Prostate gland (tissue), 2 donors: ENCODE results near the gene LACTBL1. TPM values are rescaled to one million over a fixed set of nuclear protein-coding genes. Genes with fewer than 3 reads are reported as not detected.

Source experiments
- DNase-seq: peaks from one replicate; pipeline ENCODE4 v3.0.0-alpha.2; 2019; ENCODE audit warnings: low spot score
- H3K27ac ChIP-seq, 2 donors: fragments of 200-600 bp; sonication (generic); 2 replicates each; pipeline ENCODE4 v1.5.1; 2017 to 2019
- H3K27me3 ChIP-seq: fragments of 200-600 bp; sonication (generic); replicated peaks from 2 replicates; pipeline ENCODE4 v1.5.1; 2019; ENCODE audit not compliant: insufficient read depth
- H3K36me3 ChIP-seq, 2 donors: fragments of 200-600 bp; sonication (generic); 1 replicate in 1 of 2; 2 replicates in 1 of 2; pipeline versions ENCODE4 v1.5.1 to v1.8.1; 2017 to 2019
- H3K4me1 ChIP-seq: fragments of 200-600 bp; sonication (generic); replicated peaks from 2 replicates; pipeline ENCODE4 v1.5.1; 2019
- H3K4me3 ChIP-seq, 2 donors: fragments of 200-600 bp; sonication (generic); 2 replicates each; pipeline ENCODE4 v1.5.1; 2017 to 2019
- H3K9me3 ChIP-seq: fragments of 200-600 bp; sonication (generic); 2 replicates; pipeline ENCODE4 v1.5.1; 2017
- POLR2A ChIP-seq: fragments of 450-650 bp; IDR thresholded peaks from one replicate; pipeline ENCODE4 v1.6.1; 2016; ENCODE audit warnings: antibody characterized with exemption, mild to moderate bottlenecking
- POLR2AphosphoS5 ChIP-seq: sonication (generic); formaldehyde crosslinking; IDR thresholded peaks from one replicate; pipeline ENCODE4 v1.6.1; 2017; ENCODE audit warnings: antibody characterized with exemption
- WGBS: methylation state at CpG from one replicate; pipeline ENCODE4 v1.1.5; 2018; 5-methylcytosine and 5-hydroxymethylcytosine counted together
- intact Hi-C: fragments of 100-400 bp; cut with DNase I; formaldehyde crosslinking; loops from one replicate; pipeline ENCODE4 v1.14.2; 2022
- total RNA-seq, 2 donors: library from RNA; depleted of rRNA; stranded (reverse); fragments of >200 nt; gene quantifications; one replicate each; pipeline ENCODE4 v1.1.0, GENCODE V29; 2016
- TF ChIP-seq, protein P1 (sequence below), 4 experiments: fragments of 200-600 bp in 2 of 4; fragments of 450-650 bp in 2 of 4; sonication (generic) in 2 of 4; IDR thresholded peaks; 1 replicate in 3 of 4; 2 replicates in 1 of 4; pipeline ENCODE4 v1.5.1; 2016 to 2019; ENCODE audit warnings: antibody characterized with exemption in 4 of 4, mild to moderate bottlenecking in 2 of 4, moderate library complexity in 2 of 4

Gene LACTBL1
- total RNA-seq, 2 donors from 2014 or later: not detected

DNA sequence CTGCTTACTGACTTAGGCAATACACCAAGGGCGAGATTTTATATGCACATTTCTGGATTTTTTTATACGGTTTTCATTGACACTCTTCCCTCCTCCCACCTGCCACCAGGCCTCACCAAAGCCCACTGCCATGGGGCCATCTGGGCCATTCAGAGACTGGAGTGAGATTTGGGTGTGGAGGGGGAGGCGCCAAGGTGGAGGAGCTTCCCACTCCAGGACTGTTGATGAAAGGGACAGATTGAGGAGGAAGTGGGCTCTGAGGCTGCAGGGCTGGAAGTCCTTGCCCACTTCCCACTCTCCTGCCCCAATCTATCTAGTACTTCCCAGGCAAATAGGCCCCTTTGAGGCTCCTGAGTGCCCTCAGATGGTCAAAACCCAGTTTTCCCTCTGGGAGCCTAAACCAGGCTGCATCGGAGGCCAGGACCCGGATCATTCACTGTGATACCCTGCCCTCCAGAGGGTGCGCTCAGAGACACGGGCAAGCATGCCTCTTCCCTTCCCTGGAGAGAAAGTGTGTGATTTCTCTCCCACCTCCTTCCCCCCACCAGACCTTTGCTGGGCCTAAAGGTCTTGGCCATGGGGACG, 57.9 kb downstream of the LACTBL1 start:
- intact Hi-C loops: no loop called here
- H3K4me3 ChIP-seq: no peak overlapping the region
- DNase-seq: no peak
- no peaks in the 10 kb centered on the region for H3K4me1 ChIP-seq
- H3K27me3 ChIP-seq: no peaks in the 10 kb centered on the region
- H3K9me3 ChIP-seq: no peaks in the 10 kb centered on the region
- H3K36me3 ChIP-seq: no peaks in the 10 kb centered on the region
- no peak for TF ChIP-seq POLR2A
- no peak for TF ChIP-seq POLR2AphosphoS5
- 84% methylated on average over 8 of the region's 8 CpGs for WGBS
- H3K27ac ChIP-seq: no peak overlapping the region

DNA sequence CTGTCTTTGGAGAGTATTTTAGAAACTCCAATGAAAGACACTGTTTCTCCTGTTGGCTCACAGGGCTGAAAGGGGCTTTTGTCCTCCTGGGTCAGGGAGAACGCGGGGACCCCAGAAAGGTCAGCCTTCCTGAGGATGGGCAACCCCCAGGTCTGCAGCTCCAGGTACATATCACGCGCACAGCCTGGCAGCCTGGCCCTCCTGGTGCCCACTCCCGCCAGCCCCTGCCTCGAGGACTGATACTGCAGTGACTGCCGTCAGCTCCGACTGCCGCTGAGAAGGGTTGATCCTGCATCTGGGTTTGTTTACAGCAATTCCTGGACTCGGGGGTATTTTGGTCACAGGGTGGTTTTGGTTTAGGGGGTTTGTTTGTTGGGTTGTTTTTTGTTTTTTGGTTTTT, 58.5 kb downstream of the LACTBL1 start:
- TF ChIP-seq POLR2A: no peak
- TF ChIP-seq, protein P1, sequence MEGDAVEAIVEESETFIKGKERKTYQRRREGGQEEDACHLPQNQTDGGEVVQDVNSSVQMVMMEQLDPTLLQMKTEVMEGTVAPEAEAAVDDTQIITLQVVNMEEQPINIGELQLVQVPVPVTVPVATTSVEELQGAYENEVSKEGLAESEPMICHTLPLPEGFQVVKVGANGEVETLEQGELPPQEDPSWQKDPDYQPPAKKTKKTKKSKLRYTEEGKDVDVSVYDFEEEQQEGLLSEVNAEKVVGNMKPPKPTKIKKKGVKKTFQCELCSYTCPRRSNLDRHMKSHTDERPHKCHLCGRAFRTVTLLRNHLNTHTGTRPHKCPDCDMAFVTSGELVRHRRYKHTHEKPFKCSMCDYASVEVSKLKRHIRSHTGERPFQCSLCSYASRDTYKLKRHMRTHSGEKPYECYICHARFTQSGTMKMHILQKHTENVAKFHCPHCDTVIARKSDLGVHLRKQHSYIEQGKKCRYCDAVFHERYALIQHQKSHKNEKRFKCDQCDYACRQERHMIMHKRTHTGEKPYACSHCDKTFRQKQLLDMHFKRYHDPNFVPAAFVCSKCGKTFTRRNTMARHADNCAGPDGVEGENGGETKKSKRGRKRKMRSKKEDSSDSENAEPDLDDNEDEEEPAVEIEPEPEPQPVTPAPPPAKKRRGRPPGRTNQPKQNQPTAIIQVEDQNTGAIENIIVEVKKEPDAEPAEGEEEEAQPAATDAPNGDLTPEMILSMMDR (IDR thresholded peaks at IDR 0.05): no peak
- no peak for TF ChIP-seq POLR2AphosphoS5
- DNase-seq: no peak
- intact Hi-C loops: no loop called here
- Histone ChIP-seq H3K4me1 (no peaks in the 10 kb centered on the region), H3K9me3 (no peaks in the 10 kb centered on the region), H3K36me3 (no peaks in the 10 kb centered on the region), H3K4me3 (no peak overlapping the region), H3K27me3 (no peaks in the 10 kb centered on the region), H3K27ac (no peak overlapping the region)
- 93% methylated on average over 10 of the region's 10 CpGs for WGBS

DNA sequence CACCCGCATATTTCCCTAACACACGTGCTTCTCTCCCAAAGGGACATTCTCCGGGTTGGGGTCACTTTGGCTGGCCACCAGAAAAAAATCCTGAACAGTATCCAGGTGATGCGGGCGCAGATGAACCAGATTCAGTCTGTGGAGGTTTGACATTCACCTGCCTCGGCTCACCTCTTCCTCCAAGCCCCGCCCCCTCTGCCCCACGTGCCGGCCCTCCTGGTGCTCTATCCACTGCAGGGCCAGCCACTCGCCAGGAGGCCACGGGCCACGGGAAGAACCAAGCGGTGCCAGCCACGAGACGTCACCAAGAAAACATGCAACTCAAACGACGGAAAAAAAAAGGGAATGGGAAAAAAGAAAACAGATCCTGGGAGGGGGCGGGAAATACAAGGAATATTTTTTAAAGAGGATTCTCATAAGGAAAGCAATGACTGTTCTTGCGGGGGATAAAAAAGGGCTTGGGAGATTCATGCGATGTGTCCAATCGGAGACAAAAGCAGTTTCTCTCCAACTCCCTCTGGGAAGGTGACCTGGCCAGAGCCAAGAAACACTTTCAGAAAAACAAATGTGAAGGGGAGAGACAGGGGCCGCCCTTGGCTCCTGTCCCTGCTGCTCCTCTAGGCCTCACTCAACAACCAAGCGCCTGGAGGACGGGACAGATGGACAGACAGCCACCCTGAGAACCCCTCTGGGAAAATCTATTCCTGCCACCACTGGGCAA, 59.1 kb downstream of the LACTBL1 start:
- Histone ChIP-seq H3K4me1 (no peaks in the 10 kb centered on the region), H3K9me3 (no peaks in the 10 kb centered on the region), H3K27ac (no peak overlapping the region), H3K36me3 (no peaks in the 10 kb centered on the region), H3K27me3 (no peaks in the 10 kb centered on the region), H3K4me3 (no peak overlapping the region)
- intact Hi-C loops: no loop called here
- 79% methylated on average over 24 of the region's 24 CpGs for WGBS
- no peak for DNase-seq
- TF ChIP-seq POLR2A (no peak), POLR2AphosphoS5 (no peak)
- TF ChIP-seq, protein P1 (IDR thresholded peaks at IDR 0.05): no peak

DNA sequence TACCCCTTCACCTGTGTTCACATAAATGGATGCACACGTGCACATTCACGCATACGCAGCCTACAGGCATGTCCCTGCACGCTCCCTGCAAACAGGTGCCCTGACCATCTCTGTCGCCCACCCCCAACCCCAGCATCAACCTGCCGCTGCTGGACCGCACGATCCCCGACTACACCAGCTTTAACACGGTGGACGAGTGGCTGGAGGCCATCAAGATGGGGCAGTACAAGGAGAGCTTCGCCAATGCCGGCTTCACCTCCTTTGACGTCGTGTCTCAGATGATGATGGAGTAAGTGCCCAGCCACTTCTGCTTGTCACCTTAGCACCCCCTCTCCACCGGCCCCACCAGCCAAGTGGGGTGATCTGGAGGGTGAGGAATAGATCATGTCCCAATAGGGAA, 60.4 kb downstream of the LACTBL1 start:
- H3K4me1 ChIP-seq: no peaks in the 10 kb centered on the region
- WGBS: 90% methylated on average over 16 of the region's 16 CpGs
- no peaks in the 10 kb centered on the region for H3K9me3 ChIP-seq
- TF ChIP-seq POLR2A: no peak
- DNase-seq: no peak
- intact Hi-C loops: no loop called here
- no peaks in the 10 kb centered on the region for H3K27me3 ChIP-seq
- H3K4me3 ChIP-seq: no peak overlapping the region
- no peaks in the 10 kb centered on the region for H3K36me3 ChIP-seq
- no peak overlapping the region for H3K27ac ChIP-seq

DNA sequence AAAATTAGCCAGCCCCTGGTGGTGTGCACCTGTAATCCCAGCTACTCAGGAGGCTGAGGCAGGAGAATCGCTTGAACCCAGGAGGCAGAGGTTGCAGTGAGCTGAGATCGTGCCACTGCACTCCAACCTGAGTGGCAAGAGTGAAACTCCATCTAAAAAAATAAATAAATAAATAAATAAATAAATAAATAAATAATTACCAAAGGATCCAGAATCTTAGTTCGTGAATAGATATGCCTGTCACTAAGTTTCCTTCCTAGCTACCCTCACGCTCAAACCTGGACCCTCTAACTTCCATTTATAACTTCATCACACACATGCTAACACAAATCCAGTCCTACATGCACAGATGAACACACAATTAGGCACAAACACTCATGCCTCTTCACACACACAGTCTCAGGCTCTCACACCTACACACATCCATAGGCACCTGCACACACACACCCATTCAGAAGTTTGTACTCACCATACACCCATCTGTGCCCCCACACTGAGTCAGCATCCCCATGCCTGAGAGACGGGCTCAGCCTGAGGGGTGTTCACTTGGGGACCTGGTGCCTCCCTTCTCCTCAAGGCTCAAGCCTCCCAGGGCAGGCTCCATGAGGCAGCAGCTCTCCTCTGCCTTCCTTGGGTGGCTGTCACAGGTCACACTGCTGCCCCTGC, 61.5 kb downstream of the LACTBL1 start:
- H3K27ac ChIP-seq: no peak overlapping the region
- TF ChIP-seq, protein P1 (IDR thresholded peaks at IDR 0.05): no peak
- TF ChIP-seq POLR2AphosphoS5: no peak
- TF ChIP-seq POLR2A: no peak
- no peaks in the 10 kb centered on the region for H3K36me3 ChIP-seq
- DNase-seq: no peak
- no peaks in the 10 kb centered on the region for H3K9me3 ChIP-seq
- WGBS: 95% methylated on average over 5 of the region's 5 CpGs
- H3K4me3 ChIP-seq: no peak overlapping the region
- H3K27me3 ChIP-seq: no peaks in the 10 kb centered on the region
- intact Hi-C loops: no loop called here
- H3K4me1 ChIP-seq: no peaks in the 10 kb centered on the region
